HepG2 (cell line): ENCODE measurements around the gene PLD1. TPM values are rescaled to one million over a fixed set of nuclear protein-coding genes. Genes with fewer than 3 reads are reported as not detected.

Experiments
- ATM ChIP-seq: fragments of 450-650 bp; IDR thresholded peaks from 2 replicates; pipeline ENCODE4 v1.7.1; 2017; ENCODE audit warnings: mild to moderate bottlenecking, borderline replicate concordance
- GABPB1 ChIP-seq: IDR thresholded peaks from 2 replicates; pipeline ENCODE4 v1.6.1; 2016; ENCODE audit warnings: mild to moderate bottlenecking, missing genetic modification reagents, moderate library complexity, missing compliant biosample characterization
- HES4 ChIP-seq: sonication (generic); formaldehyde crosslinking; IDR thresholded peaks from 2 replicates; pipeline ENCODE4 v1.9.0; 2021; ENCODE audit warnings: mild to moderate bottlenecking, missing genetic modification reagents, borderline replicate concordance
- HHEX ChIP-seq: IDR thresholded peaks from 2 replicates; pipeline ENCODE4 v1.6.1; 2016; ENCODE audit warnings: control low read depth
- HOXA7 ChIP-seq: sonication (generic); formaldehyde crosslinking; IDR thresholded peaks from 2 replicates; pipeline ENCODE4 v1.8.1; 2022; ENCODE audit warnings: mild to moderate bottlenecking, missing genetic modification reagents, moderate library complexity
- MXD1 ChIP-seq: sonication (generic); formaldehyde crosslinking; IDR thresholded peaks from 2 replicates; pipeline ENCODE4 v1.4.0; 2020; ENCODE audit warnings: mild to moderate bottlenecking, missing genetic modification reagents
- NFATC3 ChIP-seq: sonication (generic); formaldehyde crosslinking; IDR thresholded peaks from 2 replicates; pipeline ENCODE4 v1.5.1; 2020; ENCODE audit warnings: mild to moderate bottlenecking, missing genetic modification reagents
- PRDM10 ChIP-seq: sonication (generic); formaldehyde crosslinking; IDR thresholded peaks from 2 replicates; pipeline ENCODE4 v1.4.0; 2020; ENCODE audit warnings: low read depth, missing genetic modification reagents
- SMAD3 ChIP-seq: sonication (generic); formaldehyde crosslinking; IDR thresholded peaks from 2 replicates; pipeline ENCODE4 v1.4.0; 2020; ENCODE audit warnings: missing genetic modification reagents
- ZBTB21 ChIP-seq: sonication (generic); formaldehyde crosslinking; IDR thresholded peaks from 2 replicates; pipeline ENCODE4 v1.4.0; 2020; ENCODE audit warnings: missing genetic modification reagents
- ZBTB33 ChIP-seq: sonication (generic); formaldehyde crosslinking; IDR thresholded peaks from 2 replicates; pipeline ENCODE4 v1.4.0; 2020; ENCODE audit warnings: missing genetic modification reagents
- ZBTB44 ChIP-seq: sonication (generic); formaldehyde crosslinking; IDR thresholded peaks from 2 replicates; pipeline ENCODE4 v1.4.0; 2020; ENCODE audit warnings: missing genetic modification reagents
- ZGPAT ChIP-seq: IDR thresholded peaks from 2 replicates; pipeline ENCODE4 v1.6.1; 2016; ENCODE audit warnings: mild to moderate bottlenecking
- ZNF225 ChIP-seq: sonication (generic); formaldehyde crosslinking; IDR thresholded peaks from 2 replicates; pipeline ENCODE4 v1.4.0; 2020; ENCODE audit warnings: mild to moderate bottlenecking, missing genetic modification reagents
- ZNF546 ChIP-seq: sonication (generic); formaldehyde crosslinking; conservative IDR thresholded peaks from 2 replicates; pipeline ENCODE4 v1.8.1; 2023; ENCODE audit warnings: mild to moderate bottlenecking, missing genetic modification reagents
- ZNF678 ChIP-seq: sonication (generic); formaldehyde crosslinking; IDR thresholded peaks from 2 replicates; pipeline ENCODE4 v1.4.0; 2020; ENCODE audit warnings: mild to moderate bottlenecking, missing genetic modification reagents
- ZNF766 ChIP-seq: sonication (generic); formaldehyde crosslinking; IDR thresholded peaks from 2 replicates; pipeline ENCODE4 v1.5.0; 2020; ENCODE audit warnings: missing genetic modification reagents, borderline replicate concordance
- polyA plus RNA-seq, 8 experiments: library from polyadenylated mRNA; depleted of rRNA in 3 of 8; stranded (reverse) in 7 of 8; unstranded in 1 of 8; fragments of >200 nt; fragmentation: Illumina TruSeq in 4 of 8; extraction: Trizol in 4 of 8; gene quantifications; 2 replicates each; pipeline versions ENCODE4 v1.2.1 to v1.2.3, GENCODE V29; 2011 to 2016; ENCODE audit warnings: low read depth in 4 of 8, missing spikeins in 1 of 8, mixed read lengths in 1 of 8; ENCODE audit not compliant: insufficient read depth in 1 of 8
- total RNA-seq, 5 experiments: library from RNA; depleted of rRNA; stranded (reverse); fragments of >200 nt; fragmentation: Illumina TruSeq; extraction: Trizol; gene quantifications; 2 replicates each; pipeline ENCODE4 v1.2.3, GENCODE V29; 2016; ENCODE audit warnings: low read depth in 1 of 5
- TF ChIP-seq, protein P1 (sequence below): sonication (generic); formaldehyde crosslinking; IDR thresholded peaks from 2 replicates; pipeline ENCODE4 v1.5.0; 2020; ENCODE audit warnings: missing genetic modification reagents, mild to moderate bottlenecking, borderline replicate concordance

PLD1 gene
- total and polyA plus RNA-seq, 2 of the 13 experiments (the other 11 are each of a cell fraction or from before 2014, with no cell fraction given): 27.1 to 59.4 TPM

DNA sequence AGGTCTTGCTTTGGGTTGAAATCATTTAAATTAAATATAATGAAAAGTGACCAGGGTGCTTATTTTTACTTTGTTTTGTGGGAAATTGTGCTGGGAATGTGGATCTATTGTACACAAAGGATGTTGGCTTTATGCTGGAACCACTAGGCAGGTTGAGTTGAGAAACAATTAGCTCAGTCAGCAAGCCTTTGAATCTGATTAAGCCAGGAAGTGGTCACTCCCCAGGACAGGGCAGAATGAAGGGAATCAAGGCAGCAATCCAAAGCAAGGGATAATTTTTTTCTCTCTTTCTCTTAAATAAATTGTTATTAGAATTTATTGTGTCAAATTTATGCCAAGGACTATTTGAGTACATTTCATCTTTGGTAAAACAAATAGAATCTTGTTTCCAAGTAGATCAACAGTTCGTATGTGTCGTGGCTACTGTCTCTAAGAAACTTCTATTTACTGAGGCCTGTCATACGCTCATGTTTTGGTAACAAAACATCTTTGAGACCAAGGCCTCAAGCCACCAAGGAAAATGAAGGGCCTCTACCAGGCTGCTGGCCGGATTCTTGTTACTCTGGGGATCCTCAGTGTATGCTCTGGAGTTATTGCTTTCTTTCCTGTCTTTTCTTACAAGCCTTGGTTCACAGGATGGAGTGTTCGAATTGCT lies 32.7 kb upstream of the PLD1 start, which contains the start of gene TMEM212 (continued):
- no peak for TF ChIP-seq ZBTB33 (CRISPR knock-in tag)
- 0 out of 2 replicates have a peak, but pooled peaks have one; percentile 34 for TF ChIP-seq PRDM10 (CRISPR knock-in tag)
- TF ChIP-seq ZNF766 (CRISPR knock-in tag): no peak
- TF ChIP-seq ZBTB21 (CRISPR knock-in tag): no peak
- no peak for TF ChIP-seq MXD1
- no peak for TF ChIP-seq ZNF546 (CRISPR knock-in tag)
- no peak for TF ChIP-seq ZNF678 (CRISPR knock-in tag)
- TF ChIP-seq GABPB1 (CRISPR knock-in tag): peak; percentile 37; the same call in 1 of the 2 replicates
- no peak for TF ChIP-seq ZBTB44
- TF ChIP-seq HOXA7 (CRISPR knock-in tag): no peak
- TF ChIP-seq ZNF225 (CRISPR knock-in tag): no peak
- no peak for TF ChIP-seq HES4 (CRISPR knock-in tag)
- no peak for TF ChIP-seq SMAD3
- TF ChIP-seq HHEX (CRISPR knock-in tag): no peak
- TF ChIP-seq, protein P1, sequence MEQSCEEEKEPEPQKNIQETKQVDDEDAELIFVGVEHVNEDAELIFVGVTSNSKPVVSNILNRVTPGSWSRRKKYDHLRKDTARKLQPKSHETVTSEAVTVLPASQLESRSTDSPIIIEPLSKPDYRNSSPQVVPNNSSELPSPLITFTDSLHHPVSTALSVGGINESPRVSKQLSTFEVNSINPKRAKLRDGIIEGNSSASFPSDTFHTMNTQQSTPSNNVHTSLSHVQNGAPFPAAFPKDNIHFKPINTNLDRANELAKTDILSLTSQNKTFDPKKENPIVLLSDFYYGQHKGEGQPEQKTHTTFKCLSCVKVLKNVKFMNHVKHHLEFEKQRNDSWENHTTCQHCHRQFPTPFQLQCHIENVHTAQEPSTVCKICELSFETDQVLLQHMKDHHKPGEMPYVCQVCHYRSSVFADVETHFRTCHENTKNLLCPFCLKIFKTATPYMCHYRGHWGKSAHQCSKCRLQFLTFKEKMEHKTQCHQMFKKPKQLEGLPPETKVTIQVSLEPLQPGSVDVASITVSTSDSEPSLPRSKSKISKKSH (CRISPR knock-in tag): no peak
- no peak for TF ChIP-seq NFATC3 (CRISPR knock-in tag)
- peak; percentile 55 for TF ChIP-seq ZGPAT (CRISPR knock-in tag)
- TF ChIP-seq ATM: no peak
